ENCODE data around the gene ZNF526.
"Not testable (repeated sequence)": the region's sequence is repeated elsewhere in the genome, so short reads cannot be mapped to it uniquely, and the experiment has no call there.

Gene ZNF526

DNA sequence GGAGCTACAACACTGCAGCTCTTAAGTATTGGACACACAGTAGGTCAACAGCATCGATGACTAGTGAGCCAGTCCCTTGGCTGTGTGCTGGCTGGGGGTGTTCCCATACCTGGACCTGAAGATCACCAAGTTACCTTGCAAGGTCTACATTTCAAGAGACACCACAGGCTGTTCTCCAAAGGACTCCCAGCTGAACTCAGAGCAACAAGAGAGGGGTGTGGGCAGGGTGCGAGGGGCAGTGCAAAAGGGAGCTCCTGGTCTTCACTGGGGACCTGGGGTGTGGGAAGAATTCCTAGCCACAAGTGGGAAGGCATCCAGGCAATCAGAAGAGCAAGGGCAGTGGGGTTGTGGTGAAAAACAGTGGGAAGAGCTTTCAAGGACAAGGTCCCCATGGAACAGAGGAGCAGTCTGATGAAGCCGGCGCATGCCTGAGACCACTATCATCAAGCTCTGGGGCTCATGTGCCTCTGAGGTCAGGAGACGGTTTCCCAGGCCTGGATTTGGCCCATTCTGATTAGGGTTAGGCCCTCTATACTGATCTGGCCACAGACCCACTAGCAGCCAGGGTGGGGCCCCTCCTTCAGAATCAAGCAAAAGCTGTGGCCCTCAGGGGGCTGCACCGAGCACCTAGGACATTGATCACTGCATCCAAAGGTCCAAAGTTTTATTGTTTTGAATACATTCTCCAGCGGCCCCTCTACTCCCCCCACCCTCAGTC is 27.0 kb downstream of the ZNF526 start:
- no peak for DNase-seq (ENCODE audit: low read depth)

DNA sequence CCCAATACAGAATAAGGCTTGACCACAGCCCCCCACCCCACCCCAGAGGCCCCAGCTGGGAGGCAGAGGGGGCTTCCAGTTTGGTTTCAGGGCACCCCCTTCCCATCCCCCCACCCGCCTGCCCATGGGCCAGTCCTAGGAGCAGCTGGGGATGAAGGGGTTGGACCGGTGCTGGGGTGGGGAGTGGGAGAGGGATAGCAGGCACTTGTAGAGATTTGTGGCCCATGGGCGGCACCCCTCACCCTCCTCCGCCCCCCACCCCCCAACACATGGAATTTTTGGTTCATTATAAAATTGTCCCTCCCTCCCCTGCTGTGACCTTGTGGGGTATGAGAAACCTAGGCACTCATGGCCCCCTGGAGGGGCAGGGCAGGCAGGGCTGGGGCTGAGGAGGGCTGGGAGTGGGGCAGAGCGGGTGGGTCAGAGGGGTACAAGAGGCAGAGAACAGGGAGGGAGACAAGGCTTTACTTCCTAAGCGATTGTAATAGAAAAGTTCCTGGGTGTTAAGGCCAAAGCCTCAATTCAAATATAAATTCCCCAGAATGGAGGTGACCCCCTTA is 27.6 kb downstream of the ZNF526 start:
- no peak for DNase-seq (ENCODE audit: low read depth)

DNA sequence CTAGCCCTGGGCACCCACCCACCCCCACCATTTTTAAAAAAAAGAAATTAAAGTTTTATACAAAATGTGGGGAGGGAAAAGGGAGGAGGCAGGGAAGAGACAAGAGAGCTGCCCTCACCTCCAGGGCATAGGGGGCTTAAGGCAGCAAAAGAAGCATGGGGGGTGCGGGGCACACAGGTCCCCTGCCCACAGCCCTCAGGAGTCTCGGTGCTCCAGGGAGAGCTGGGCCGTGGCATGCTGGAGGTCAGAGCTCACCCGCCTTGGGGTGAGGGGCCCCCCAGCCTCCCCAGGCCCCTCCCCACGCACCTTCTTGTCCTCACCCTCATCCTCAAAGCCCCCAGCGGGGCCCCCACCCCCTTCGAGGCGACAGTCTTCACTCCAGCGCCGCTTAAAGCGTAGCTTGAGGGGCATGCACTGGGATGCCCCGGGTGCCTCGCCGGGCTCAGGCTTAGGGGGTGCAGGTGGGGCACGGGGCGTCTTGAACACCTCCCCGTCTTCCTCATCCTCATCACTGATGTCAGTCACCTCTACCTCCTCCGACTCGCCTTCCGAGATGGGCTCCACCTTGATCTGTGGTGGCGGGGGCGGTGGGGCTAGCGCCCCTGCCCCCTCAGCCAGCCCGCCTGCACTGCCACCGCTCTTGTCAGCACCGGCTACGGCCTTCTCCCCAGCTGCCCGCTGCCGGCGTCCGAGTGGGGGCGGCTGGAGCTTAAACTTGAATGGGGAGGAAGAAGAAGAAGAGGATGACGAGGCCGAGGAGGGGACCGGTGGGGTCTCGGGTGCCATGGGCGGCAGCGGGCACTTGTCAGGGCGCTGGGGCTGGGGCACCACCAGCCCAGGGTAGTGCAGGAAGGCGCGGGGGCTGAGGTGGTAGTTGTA is 28.4 kb downstream of the ZNF526 start:
- no peak for DNase-seq (ENCODE audit: low read depth)

DNA sequence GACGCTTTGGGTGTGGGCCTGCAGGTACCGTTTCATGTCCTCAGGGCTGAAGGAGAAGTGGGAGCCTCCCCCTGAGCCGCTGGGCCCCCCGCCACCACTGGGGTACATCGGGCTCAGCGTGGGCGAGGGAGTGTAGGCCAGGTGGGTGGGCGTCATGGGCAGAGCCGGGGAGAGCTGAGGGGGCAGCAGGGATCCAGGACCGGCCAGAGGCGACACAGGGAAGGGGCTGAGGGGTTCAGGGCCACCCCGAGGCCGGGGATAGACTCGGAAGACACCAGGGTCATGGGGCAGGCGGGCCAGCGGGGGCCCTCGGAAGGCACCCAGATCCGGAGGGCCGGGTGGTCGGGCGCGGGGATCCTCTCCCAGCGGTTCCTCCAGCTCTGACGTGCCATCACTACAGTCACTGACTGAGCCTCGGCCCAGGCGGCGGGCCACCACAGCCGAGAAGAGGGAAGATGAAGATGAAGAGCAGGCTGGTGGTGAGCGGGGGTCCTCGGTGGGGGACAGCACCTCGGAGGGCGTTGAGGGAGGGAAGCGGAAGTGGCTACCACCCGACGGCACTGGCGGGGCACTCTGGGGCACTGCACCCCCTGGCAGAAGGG is 29.1 kb downstream of the ZNF526 start:
- DNase-seq (ENCODE audit: low read depth), result no peak

DNA sequence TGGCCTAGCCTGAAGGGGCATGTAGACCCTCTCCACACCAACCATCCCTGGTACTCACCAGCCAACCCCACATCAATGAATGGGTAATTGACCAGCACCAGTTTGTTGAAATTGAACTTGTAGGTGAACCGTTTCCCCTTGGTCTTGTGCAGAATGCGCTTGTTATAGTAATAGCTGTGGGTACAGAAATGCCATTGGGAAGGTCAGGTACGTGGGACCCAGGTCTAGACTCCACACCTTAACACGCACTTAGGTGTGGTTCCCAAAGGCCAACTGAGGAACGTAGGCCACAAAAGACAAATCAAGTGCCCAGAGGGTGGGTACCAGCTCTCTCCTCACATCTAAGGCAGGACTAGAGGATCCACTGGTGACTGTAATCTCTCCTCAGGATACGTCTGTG is 29.7 kb downstream of the ZNF526 start:
- no peak for DNase-seq (ENCODE audit: low read depth)

DNA sequence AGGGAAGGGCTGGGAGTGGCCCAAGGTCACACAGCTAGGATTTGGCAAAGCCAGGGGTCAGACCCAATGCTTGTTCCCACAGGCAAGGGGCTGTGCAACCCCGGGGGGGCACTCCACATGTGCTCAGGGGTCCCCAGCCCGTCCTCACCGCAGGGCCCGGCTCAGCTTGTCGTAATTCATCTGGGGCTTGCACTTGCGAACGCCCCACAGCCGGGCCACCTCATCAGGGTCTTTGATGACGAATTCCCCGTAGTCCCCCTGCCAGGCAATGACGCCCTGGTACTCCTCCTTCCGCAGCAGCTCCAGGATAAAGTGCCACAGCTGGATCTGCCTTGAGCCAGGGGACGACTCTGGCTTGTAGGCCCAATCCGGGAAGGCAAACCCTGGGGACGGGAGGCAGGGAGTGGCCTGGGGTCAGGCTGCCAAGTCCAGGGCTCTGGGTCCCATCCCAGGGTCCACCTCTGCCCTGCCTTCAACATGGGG is 30.1 kb downstream of the ZNF526 start:
- no peak for DNase-seq (ENCODE audit: low read depth)

DNA sequence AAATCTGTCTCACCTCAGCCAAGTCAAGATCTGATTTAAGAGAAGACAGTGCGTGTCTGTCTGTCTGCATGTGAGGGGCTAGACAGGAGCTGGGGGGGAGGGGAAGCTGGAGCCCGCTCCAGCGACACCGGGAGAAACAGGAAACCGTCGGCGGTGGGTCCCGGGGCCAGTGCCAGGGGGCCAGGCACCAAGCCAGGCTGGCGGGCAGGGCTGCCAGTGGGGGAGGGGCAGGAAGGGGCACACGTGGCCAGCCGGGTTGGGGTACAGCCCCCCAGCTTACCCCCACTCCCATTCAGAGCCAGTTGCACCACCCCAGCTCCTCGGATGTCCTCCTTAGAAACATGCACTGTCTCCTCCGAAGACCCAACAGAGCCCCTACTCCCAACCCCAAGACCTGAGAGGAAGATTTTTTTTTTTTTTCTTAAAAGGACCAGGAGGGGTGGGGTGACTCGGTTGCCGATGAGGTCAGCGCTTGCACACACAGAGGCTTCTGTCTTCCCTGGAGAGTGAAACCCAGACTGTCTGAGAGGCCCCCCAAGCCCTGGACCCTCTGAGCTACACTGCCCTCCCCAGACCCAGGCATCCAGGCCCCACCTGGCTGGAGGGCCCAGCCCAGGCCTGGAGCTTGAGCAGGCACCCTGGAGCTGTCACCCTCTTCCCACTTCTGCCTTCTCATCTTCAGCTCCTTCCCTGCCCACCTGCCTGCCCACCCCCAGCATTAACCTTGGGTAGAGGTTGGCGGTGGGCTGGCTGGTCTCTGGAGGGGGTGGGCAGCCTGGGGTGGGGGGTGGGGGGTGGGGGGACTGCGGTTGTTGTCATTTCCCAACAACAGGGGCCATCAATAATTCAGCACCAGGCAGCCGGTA is 30.8 kb downstream of the ZNF526 start:
- peak; percentile 68 for DNase-seq (ENCODE audit: low read depth)

DNA sequence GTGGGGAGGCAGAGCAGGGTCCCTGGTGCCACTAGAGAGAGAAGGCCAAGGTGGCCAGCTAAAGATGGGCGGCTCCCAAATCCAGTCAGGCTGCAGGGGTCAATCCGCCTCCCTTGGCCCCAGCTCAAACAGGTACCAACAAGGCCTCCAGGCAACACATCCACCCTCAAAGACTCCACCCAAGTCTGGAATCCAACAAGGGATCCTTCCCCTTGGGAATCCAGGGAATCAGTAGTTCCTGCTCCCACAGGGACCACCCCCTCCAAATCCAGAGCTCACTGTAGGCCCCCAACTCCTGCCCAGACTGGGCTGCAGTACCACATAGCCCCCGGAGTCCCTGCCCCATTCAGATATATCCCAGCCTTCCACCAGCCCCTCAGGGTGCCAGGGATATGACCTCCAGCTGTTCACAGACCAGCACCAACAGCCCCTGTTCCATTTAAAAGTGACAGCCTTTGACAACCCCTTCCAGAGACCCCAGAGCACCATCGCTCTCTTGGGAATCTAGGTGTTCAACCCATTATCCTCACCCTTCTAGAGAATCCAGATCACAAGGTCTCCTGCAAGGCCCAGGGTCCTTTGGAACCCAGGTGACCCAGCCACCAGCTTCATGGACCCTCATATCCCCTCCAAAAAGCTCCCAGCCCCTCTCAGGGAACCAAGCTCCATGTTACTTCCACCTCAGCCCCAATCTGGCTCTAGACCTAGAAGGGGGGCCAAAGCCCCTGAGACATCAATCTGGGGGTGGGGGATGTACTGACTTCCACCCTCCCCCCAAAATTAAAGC is 31.7 kb downstream of the ZNF526 start:
- DNase-seq (ENCODE audit: low read depth), result no peak

DNA sequence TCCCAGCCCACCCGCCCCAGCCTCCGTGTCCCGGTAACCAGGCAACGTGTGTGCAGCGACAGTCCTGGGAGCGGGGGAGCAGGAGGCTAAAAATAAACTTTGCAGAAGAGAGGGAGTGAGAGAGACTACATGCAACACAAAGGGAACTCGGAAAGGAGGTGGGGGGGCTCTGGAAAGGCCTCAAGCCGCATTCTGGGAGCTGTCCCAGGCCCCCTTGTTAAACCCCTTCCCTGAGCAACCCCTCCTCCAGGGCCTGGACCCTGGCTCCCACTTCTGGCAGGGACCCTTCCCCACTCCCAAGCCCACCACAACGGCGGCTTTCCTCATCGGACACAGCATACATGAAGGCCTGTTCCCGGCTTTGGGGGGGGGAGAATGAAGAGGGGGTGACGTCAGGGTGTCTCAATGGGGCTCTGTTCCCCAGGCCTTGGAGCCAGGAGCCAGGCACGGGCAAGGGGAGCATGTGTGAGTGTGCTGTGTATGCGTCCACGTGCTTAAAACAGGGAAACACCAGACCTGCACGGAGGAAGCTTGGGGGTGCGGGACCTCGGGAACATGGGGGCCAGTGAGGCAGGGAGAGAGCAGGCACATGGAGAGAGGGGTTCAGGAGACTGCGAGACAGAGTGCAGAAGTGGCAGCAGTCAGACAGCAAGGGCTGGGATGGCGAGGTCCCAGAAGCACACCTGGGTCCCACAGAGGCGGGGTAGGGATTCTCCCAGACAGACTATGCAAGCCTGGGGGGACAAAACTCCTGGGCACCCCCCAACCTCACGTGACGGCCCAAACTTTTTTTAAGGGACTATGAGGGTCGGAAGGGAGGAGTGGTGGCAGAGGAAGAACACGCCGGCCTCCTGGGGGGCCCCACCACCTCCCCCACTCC is 32.5 kb downstream of the ZNF526 start:
- peak; percentile 80 for DNase-seq (ENCODE audit: low read depth)

DNA sequence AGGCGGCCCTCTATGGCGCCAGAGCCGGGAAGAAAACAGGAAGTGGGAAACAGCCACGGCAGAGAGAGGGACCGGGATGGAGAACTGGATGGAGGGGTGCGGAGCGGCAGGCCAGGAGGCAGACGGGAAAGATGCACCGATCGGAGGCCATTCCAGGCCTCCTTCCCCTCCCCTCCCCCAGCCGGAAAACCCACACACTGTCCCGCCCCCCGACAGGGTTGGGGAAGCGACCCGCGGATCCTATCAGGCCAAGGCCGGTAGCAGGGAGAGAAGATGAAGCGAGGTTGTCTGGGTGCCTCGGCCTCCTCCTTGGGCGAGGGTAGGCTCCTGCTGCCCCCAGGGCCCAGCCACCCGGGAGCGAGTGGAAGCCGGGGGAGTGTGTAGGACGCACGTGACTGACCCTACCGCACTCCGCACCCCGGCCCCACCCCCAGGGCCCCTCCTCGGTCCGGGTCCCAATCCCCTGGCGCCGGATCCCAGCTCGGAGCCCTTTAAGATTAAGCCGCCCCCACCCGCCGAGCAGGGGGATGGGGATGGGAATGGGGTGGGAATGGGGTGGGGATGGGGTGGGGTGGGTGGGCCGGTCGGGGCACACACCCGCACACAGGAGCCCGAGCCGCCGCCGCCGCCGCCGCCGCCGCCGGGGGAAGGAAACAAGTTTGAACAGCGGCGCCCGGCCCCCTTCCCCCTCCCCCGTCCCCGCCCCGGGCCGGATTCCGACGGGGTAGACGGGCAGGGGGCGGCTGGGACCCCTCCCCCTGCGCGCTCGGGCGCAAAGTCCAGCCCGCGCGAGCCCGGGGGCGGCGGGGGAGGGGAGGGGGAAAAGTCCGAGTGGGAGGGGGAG is 33.4 kb downstream of the ZNF526 start:
- DNase-seq (ENCODE audit: low read depth), result no peak

DNA sequence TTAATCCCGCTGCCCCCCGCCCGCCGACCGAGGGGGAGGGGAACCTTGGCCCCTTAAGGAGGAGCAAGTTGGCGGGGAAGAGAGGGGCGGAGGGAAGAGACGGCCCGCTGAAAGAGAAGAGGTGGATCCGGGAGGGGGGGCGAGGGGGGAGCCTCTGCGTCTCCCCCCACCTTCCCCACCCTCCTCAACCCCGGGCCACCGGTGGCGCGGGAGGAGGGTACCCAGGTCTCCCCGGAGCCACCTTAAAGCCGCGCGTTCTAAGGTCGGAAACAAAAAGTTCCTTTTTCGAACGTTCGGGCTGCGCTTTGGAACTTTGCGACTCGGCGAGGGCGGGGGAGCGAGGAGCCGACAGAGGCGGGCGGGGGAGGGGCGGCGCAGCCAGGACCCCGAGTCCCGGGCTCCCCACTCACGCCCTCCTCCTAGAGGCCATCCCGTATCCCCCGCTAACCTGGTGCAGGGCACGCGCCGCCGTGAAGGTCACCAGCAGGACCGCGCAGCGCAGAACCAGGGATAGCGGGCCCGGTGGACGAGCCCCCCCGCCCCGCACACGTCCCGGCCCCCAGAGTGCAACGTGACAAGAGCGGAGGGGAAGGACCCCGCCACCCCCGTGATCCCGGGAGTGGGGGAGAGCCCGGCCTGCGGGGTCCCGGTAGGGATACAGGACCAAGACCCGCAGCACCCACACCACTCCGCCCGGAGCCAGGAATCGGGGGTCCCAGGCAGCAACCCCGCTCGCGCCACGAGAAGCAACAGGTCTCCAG is 34.2 kb downstream of the ZNF526 start:
- peak; percentile 61 for DNase-seq (ENCODE audit: low read depth)

DNA sequence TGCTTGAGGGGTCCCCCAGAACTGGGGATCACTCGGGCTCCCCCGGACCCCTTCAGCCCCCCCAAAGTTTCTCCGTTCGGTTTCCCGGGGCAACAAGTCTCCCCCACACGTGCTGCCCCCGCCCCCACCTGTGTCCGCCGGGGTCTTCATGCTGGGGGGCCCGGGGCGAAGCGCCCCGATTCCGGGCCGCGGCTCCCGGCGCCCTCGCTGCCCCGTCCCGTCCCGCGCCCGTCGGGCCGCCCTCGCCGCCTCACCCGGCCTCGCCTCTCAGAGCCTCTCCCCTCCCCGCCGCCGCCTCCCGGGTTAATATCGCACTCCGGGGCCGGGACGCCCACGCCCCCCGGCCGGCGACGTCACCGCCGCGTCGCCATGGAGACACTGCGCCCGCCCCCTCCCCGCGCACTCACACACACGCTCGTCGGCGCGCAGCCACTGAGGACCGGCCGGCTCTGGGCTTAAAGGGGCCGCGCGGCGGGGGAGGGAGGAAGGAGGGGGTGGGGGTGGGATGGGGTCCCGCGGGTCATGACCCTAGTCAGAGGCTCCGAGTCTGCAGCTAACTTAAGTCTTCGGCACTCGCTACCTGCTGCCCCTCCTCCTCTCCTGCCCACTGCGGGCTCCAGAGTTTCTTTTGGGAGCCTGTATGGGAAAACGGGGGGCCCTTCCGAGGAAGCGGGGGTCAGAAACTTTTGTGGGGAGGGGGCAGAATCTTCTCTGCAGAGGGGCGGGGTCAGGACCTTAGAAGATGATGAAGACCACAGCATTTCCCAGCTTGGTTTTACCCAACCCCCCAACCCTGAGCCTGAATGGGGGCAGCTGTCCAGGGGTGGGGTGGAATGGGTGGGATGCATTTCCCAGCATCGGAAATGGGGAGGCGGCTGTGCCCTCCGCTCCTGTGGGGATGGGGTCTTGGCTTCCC is 35.0 kb downstream of the ZNF526 start, which contains the start of gene ERF:
Gene ERF (minus strand): TSS at position 279 of the 916 bp plus-strand sequence. CDS start 129 bp downstream, at position 150.
- DNase-seq (ENCODE audit: low read depth), result peak; percentile 90

DNA sequence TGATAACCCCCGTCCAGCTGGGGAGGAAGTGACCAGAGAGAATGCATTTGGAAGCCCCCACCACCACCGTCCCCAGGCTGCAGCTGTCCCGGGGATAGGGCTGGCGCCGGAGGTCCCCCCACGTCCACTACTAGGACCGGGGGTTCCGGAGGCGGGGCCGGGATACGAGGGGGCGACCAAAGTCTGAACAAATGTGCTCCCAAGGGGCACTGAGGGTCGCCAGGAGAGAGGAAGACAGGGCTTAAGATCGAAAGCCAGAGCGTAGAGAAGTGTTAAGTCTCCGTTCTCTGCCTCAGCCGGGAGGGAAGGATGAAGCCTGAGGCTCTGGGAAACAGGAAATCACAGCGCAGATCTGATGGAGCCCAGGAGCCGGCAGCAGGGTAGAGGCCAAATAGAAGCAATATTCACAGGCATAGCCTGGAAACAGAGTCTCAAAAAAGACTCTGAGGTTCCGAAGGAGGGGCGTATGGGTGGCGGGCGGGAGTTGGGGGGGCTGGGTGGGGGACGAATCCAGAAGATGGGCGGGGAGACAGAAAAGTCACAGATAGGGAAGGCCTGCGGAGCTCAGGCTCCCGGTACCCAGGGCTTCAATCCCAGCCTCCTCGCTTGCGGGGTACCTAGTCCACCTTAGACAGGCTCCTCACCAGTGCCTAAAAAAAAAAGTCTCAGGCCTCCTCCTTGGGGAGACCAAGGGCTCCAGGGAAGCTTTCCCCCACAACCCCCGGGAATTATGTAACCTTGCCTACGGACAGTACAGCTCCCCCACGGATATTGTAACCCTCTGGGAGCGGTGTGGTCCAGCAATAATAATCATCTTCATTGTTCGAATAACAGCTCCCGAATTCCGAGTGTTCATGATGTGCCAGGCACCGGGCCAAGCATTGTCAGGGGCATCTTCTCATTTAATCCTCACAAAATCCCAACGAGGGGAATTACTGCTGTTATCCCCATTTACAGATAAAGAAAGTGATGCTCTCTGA is 35.9 kb downstream of the ZNF526 start:
- DNase-seq (ENCODE audit: low read depth), result peak; percentile 62

DNA sequence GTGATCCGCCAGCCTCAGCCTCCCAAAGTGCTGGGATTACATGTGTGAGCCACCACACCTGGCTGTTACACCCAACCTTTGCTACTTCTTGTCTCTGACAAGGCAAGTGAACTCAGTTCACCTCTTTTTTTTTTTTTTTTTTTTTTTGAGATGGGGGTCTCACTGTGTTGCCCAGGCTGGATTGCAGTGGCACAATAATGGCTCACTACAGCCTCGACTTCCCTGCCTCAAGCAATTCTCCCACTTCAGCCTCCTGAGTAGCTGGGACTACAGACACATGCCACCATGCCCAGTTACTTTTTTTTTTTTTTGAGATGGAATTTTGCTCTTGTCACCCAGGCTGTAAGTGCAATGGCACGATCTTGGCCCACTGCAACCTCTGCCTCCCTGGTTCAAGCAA is 37.7 kb downstream of the ZNF526 start:
- not testable (repeated sequence) for DNase-seq (ENCODE audit: low read depth)

DNA sequence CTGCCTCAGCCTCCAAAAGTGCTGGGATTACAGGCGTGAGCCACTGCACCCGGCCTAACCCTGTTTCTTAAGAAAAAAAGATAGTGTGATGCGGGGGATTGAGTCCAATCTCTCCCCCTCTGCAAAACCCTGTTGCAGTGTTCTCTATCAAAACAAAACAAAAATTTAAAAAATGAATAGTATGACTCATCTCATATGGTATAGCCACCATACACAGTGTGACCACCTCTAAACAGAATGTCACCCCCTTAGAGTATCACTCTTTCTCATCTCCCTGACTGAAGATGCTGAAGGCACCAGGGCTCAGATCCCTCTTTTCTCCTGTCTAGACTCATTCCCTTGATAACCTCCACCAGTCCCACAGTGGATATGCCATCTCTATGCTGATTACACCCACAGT is 41.7 kb downstream of the ZNF526 start:
- no peak for DNase-seq (ENCODE audit: low read depth)

Measured in iris pigment epithelial cell (primary cell).